ENCODE data around the gene ATP2C2.

The ATP2C2 gene

DNA sequence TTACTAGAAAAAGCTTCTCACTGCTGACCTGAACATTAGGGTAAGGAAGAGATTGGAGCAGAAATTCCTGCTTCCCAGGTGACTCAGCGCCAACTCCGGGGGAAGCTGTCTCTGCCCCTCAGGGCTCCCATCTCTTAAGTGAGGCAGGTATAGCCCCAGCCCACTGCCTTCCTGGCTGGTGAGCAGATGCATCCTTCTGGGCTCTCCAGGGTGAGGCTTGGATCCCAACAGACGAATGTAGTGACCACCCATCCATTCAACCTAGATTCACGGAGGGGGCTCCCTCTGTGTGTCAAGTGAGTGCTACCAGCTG, 3.2 kb downstream of the ATP2C2 start:
- H3K4me1 ChIP-seq (ENCODE audit: control insufficient read depth, insufficient read depth, low read length) = no peaks in the 10 kb centered on the region; the same call in 1 of the 2 replicates
- H3K36me3 ChIP-seq (ENCODE audit: control insufficient read depth in 2 of 2, insufficient read depth in 1 of 2, low read length in 2 of 2) = no peaks in the 10 kb centered on the region
- no peaks in the 10 kb centered on the region for H3K9me3 ChIP-seq (ENCODE audit: control insufficient read depth, insufficient read depth, low read depth, low read length)
- H3K4me3 ChIP-seq (ENCODE audit: low read depth, low read length) = no peak overlapping the region
- TF ChIP-seq, protein P1, sequence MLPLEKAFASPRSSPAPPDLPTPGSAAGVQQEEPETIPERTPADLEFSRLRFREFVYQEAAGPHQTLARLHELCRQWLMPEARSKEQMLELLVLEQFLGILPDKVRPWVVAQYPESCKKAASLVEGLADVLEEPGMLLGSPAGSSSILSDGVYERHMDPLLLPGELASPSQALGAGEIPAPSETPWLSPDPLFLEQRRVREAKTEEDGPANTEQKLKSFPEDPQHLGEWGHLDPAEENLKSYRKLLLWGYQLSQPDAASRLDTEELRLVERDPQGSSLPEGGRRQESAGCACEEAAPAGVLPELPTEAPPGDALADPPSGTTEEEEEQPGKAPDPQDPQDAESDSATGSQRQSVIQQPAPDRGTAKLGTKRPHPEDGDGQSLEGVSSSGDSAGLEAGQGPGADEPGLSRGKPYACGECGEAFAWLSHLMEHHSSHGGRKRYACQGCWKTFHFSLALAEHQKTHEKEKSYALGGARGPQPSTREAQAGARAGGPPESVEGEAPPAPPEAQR (tag by site-specific recombination; IDR thresholded peaks at IDR 0.05) = no peak
- TF ChIP-seq RBAK (tag by site-specific recombination; IDR thresholded peaks at IDR 0.05) = no peak
- no peak for TF ChIP-seq ZNF621 (tag by site-specific recombination; IDR thresholded peaks at IDR 0.05)
- TF ChIP-seq ZNF626 (tag by site-specific recombination; IDR thresholded peaks at IDR 0.05) = no peak
- no peak for TF ChIP-seq AEBP2 (tag by site-specific recombination; IDR thresholded peaks at IDR 0.05; ENCODE audit: borderline replicate concordance)
- TF ChIP-seq, protein P2, sequence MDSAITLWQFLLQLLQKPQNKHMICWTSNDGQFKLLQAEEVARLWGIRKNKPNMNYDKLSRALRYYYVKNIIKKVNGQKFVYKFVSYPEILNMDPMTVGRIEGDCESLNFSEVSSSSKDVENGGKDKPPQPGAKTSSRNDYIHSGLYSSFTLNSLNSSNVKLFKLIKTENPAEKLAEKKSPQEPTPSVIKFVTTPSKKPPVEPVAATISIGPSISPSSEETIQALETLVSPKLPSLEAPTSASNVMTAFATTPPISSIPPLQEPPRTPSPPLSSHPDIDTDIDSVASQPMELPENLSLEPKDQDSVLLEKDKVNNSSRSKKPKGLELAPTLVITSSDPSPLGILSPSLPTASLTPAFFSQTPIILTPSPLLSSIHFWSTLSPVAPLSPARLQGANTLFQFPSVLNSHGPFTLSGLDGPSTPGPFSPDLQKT (IDR thresholded peaks at IDR 0.05; ENCODE audit: borderline replicate concordance, low read depth, low read length) = no peak
- no peak for TF ChIP-seq PATZ1 (tag by site-specific recombination; IDR thresholded peaks at IDR 0.05)
- ChIA-PET CTCF (no interaction called here), POLR2A (no interaction called here)
- H3K27ac ChIP-seq (ENCODE audit: extremely low read depth, low read depth, low read length) = no peak overlapping the region

DNA sequence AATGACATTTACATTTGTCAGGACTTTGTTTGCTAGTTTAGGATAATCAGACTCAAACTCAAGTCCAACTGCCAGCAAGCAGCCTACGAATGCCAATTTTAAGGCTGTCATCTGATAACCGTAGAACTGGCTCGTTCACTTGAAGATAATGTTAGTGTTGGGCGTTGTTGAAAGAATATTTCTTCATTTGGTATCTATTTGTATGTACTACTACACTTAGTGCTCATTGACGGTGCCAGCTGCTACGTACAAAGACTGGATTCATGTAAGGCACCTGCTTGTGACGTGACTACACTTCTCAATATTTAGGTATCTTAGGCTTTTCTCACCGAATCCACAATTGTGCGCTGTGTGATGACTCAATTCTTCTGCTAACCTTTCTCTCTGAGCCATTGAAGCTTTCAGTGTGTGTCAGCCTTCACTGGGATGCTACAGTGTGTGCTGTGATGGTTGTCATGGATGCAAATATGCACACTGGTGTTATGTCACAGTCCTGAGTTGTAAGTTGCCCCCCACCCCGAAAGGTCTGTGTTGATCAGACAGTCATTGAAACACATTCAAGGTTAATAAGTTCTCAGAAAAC, 5.7 kb downstream of the ATP2C2 start:
- H3K4me1 ChIP-seq (ENCODE audit: control insufficient read depth, insufficient read depth, low read length) = no peaks in the 10 kb centered on the region
- ChIA-PET CTCF (interaction anchor here (0.5 to 0.6 kb wide), 2 partner anchors 23 to 197 kb away, joined by 3 read pairs; no protein-coding TSS in a partner anchor), POLR2A (no interaction called here)
- no peak overlapping the region for H3K4me3 ChIP-seq (ENCODE audit: low read depth, low read length)
- H3K36me3 ChIP-seq (ENCODE audit: control insufficient read depth in 2 of 2, insufficient read depth in 1 of 2, low read length in 2 of 2) = no peaks in the 10 kb centered on the region
- H3K27ac ChIP-seq (ENCODE audit: extremely low read depth, low read depth, low read length) = no peak overlapping the region
- TF ChIP-seq YY2 (tag by site-specific recombination; IDR thresholded peaks at IDR 0.05) = no peak
- TF ChIP-seq ZNF280D (tag by site-specific recombination; IDR thresholded peaks at IDR 0.05) = no peak
- no peak for TF ChIP-seq ZNF501 (tag by site-specific recombination; IDR thresholded peaks at IDR 0.05)
- TF ChIP-seq ZNF785 (tag by site-specific recombination; IDR thresholded peaks at IDR 0.05) = no peak
- TF ChIP-seq ZNF324 (tag by site-specific recombination; IDR thresholded peaks at IDR 0.05) = no peak
- no peak for TF ChIP-seq ZNF645 (tag by site-specific recombination; IDR thresholded peaks at IDR 0.05)
- TF ChIP-seq ZNF571 (tag by site-specific recombination; IDR thresholded peaks at IDR 0.05) = no peak
- TF ChIP-seq SP3 (tag by site-specific recombination; IDR thresholded peaks at IDR 0.05) = no peak
- TF ChIP-seq, protein P1 (tag by site-specific recombination; IDR thresholded peaks at IDR 0.05) = no peak
- TF ChIP-seq ZNF521 (tag by site-specific recombination; IDR thresholded peaks at IDR 0.05) = no peak
- TF ChIP-seq ZNF549 (tag by site-specific recombination; IDR thresholded peaks at IDR 0.05) = no peak
- H3K9me3 ChIP-seq (ENCODE audit: control insufficient read depth, insufficient read depth, low read depth, low read length) = no peaks in the 10 kb centered on the region

Measured in HEK293 (cell line).